KMS-11 (cell line): Measurements from ENCODE around the gene KRTAP6-1.

Experiments used
- H2AFZ ChIP-seq: fragments of 200-600 bp; sonication (generic); 2 replicates; pipeline ENCODE4 v1.6.1; 2016; ENCODE audit warnings: antibody characterized with exemption, mixed run types, low read depth
- H3K27ac ChIP-seq: fragments of 200-600 bp; sonication (generic); 2 replicates; pipeline ENCODE4 v1.6.1; 2016; ENCODE audit warnings: mild to moderate bottlenecking, mixed run types
- H3K27me3 ChIP-seq: fragments of 200-600 bp; sonication (generic); 2 replicates; pipeline ENCODE4 v1.6.1; 2017; ENCODE audit warnings: mild to moderate bottlenecking, low read depth, mixed run types, moderate library complexity; ENCODE audit not compliant: insufficient read depth
- H3K36me3 ChIP-seq: fragments of 200-600 bp; sonication (generic); 2 replicates; pipeline ENCODE4 v1.6.1; 2017; ENCODE audit warnings: mild to moderate bottlenecking, mixed run types; ENCODE audit not compliant: insufficient read depth
- H3K4me1 ChIP-seq: fragments of 200-600 bp; sonication (generic); 2 replicates; pipeline ENCODE4 v1.6.1; 2016; ENCODE audit warnings: mild to moderate bottlenecking, low read depth, mixed run types; ENCODE audit not compliant: poor library complexity, severe bottlenecking
- H3K4me2 ChIP-seq: fragments of 200-600 bp; sonication (generic); 2 replicates; pipeline ENCODE4 v1.7.0; 2016; ENCODE audit warnings: mild to moderate bottlenecking, mixed run types
- H3K4me3 ChIP-seq: fragments of 200-600 bp; sonication (generic); IDR thresholded peaks from 2 replicates; pipeline ENCODE4 v1.6.1; 2017; ENCODE audit warnings: low read depth, low read length, mixed read lengths; ENCODE audit not compliant: insufficient read depth
- H3K79me2 ChIP-seq: fragments of 200-600 bp; sonication (generic); 2 replicates; pipeline ENCODE4 v1.6.1; 2016; ENCODE audit warnings: low read depth, mixed run types; ENCODE audit not compliant: insufficient read depth
- H3K9ac ChIP-seq: fragments of 200-600 bp; sonication (generic); 2 replicates; pipeline ENCODE4 v1.6.1; 2016; ENCODE audit warnings: mild to moderate bottlenecking, mixed run types
- H4K20me1 ChIP-seq: fragments of 200-600 bp; sonication (generic); 2 replicates; pipeline ENCODE4 v1.6.1; 2016; ENCODE audit warnings: mild to moderate bottlenecking, mixed run types; ENCODE audit not compliant: insufficient read depth
- TF ChIP-seq, protein P1 (sequence below): fragments of 200-600 bp; sonication (generic); conservative IDR thresholded peaks from 2 replicates; pipeline ENCODE4 v1.6.1; 2017; ENCODE audit warnings: low read depth, mild to moderate bottlenecking, antibody characterized with exemption, low read length, moderate library complexity, mixed read lengths

KRTAP6-1 gene

GRCh38 chr21:30625449-30626165 is 11.9 kb upstream of the KRTAP6-1 start:
- H3K36me3 ChIP-seq, result no peaks in the 10 kb centered on the region
- H3K9ac ChIP-seq, result no peak overlapping the region
- no peak overlapping the region for H2AFZ ChIP-seq
- no peaks in the 10 kb centered on the region for H3K79me2 ChIP-seq
- TF ChIP-seq, protein P1, sequence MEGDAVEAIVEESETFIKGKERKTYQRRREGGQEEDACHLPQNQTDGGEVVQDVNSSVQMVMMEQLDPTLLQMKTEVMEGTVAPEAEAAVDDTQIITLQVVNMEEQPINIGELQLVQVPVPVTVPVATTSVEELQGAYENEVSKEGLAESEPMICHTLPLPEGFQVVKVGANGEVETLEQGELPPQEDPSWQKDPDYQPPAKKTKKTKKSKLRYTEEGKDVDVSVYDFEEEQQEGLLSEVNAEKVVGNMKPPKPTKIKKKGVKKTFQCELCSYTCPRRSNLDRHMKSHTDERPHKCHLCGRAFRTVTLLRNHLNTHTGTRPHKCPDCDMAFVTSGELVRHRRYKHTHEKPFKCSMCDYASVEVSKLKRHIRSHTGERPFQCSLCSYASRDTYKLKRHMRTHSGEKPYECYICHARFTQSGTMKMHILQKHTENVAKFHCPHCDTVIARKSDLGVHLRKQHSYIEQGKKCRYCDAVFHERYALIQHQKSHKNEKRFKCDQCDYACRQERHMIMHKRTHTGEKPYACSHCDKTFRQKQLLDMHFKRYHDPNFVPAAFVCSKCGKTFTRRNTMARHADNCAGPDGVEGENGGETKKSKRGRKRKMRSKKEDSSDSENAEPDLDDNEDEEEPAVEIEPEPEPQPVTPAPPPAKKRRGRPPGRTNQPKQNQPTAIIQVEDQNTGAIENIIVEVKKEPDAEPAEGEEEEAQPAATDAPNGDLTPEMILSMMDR, result no peak
- H4K20me1 ChIP-seq, result no peaks in the 10 kb centered on the region
- no peak overlapping the region for H3K27ac ChIP-seq
- H3K4me3 ChIP-seq, result no peak overlapping the region
- H3K4me2 ChIP-seq, result no peak overlapping the region
- H3K27me3 ChIP-seq, result no peaks in the 10 kb centered on the region
- no peaks in the 10 kb centered on the region for H3K4me1 ChIP-seq

GRCh38 chr21:30623362-30623761 is 9.6 kb upstream of the KRTAP6-1 start:
- no peak overlapping the region for H3K27ac ChIP-seq
- no peak overlapping the region for H3K9ac ChIP-seq
- H3K4me3 ChIP-seq, result no peak overlapping the region
- no peaks in the 10 kb centered on the region for H4K20me1 ChIP-seq
- H2AFZ ChIP-seq, result no peak overlapping the region
- H3K79me2 ChIP-seq, result no peaks in the 10 kb centered on the region
- TF ChIP-seq, protein P1, result no peak
- H3K27me3 ChIP-seq, result no peaks in the 10 kb centered on the region
- H3K4me1 ChIP-seq, result no peaks in the 10 kb centered on the region
- no peak overlapping the region for H3K4me2 ChIP-seq
- no peaks in the 10 kb centered on the region for H3K36me3 ChIP-seq

GRCh38 chr21:30620522-30620921 is 6.8 kb upstream of the KRTAP6-1 start, which contains the start of gene KRTAP20-4:
KRTAP20-4 (plus strand) TSS chr21:30620627.
- H3K4me2 ChIP-seq, result no peak within 1 kb of the TSS
- no peak within 1 kb of the TSS for H3K27ac ChIP-seq
- TF ChIP-seq, protein P1, result no peak
- no peak within 1 kb of the TSS for H3K4me3 ChIP-seq
- no peaks in the 10 kb centered on the region for H3K36me3 ChIP-seq
- H3K9ac ChIP-seq, result no peak within 1 kb of the TSS
- H3K79me2 ChIP-seq, result no peaks in the 10 kb centered on the region
- H3K4me1 ChIP-seq, result no peaks in the 10 kb centered on the region
- no peaks in the 10 kb centered on the region for H4K20me1 ChIP-seq
- H3K27me3 ChIP-seq, result no peaks in the 10 kb centered on the region
- H2AFZ ChIP-seq, result no peak within 1 kb of the TSS

DNA sequence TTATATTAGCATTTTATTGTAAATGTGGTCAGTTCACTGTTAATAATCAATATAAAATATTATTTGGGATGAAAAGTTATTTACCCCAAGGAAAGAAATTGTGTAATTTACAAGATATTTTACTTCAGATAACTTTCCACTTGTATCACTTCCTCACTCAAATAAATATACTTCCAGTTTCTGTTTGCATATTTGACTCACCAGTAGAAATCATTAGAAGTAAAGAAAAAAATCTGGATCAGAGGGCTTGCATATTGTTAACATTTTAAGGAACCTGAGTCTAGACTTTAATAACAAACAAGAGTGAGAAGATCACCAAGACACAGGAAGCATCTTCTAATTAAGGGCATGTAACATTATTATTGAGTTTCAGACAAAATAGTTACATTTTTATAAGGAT is 6.3 kb upstream of the KRTAP6-1 start:
- TF ChIP-seq, protein P1, result no peak
- no peaks in the 10 kb centered on the region for H3K36me3 ChIP-seq
- no peaks in the 10 kb centered on the region for H4K20me1 ChIP-seq
- no peak overlapping the region for H3K27ac ChIP-seq
- H3K79me2 ChIP-seq, result no peaks in the 10 kb centered on the region
- H3K4me2 ChIP-seq, result no peak overlapping the region
- H3K9ac ChIP-seq, result no peak overlapping the region
- no peaks in the 10 kb centered on the region for H3K27me3 ChIP-seq
- H3K4me3 ChIP-seq, result no peak overlapping the region
- H2AFZ ChIP-seq, result no peak overlapping the region
- H3K4me1 ChIP-seq, result no peaks in the 10 kb centered on the region
